Measurements from ENCODE around the gene ZBTB20.

Gene ZBTB20

GRCh38 chr3:114506591-114507300 is 640.3 kb downstream of the ZBTB20 start:
- H3K9me3 ChIP-seq (ENCODE audit: insufficient read depth, low read depth, low read length) = no peaks in the 10 kb centered on the region
- no peak overlapping the region for H3K27ac ChIP-seq (ENCODE audit: low read depth, low read length)
- 91% methylated on average over 6 of the region's 6 CpGs for WGBS
- no peaks in the 10 kb centered on the region for H3K36me3 ChIP-seq (ENCODE audit: insufficient read depth, low read length)
- H3K27me3 ChIP-seq (ENCODE audit: insufficient read depth, low read length) = no peaks in the 10 kb centered on the region
- peaks cover 16% of the 10 kb centered on the region for H3K4me1 ChIP-seq (ENCODE audit: insufficient read depth, low read length)
- H3K9ac ChIP-seq (ENCODE audit: low read depth, low read length) = no peak overlapping the region
- H3K4me3 ChIP-seq (ENCODE audit: low read length) = no peak overlapping the region

DNA sequence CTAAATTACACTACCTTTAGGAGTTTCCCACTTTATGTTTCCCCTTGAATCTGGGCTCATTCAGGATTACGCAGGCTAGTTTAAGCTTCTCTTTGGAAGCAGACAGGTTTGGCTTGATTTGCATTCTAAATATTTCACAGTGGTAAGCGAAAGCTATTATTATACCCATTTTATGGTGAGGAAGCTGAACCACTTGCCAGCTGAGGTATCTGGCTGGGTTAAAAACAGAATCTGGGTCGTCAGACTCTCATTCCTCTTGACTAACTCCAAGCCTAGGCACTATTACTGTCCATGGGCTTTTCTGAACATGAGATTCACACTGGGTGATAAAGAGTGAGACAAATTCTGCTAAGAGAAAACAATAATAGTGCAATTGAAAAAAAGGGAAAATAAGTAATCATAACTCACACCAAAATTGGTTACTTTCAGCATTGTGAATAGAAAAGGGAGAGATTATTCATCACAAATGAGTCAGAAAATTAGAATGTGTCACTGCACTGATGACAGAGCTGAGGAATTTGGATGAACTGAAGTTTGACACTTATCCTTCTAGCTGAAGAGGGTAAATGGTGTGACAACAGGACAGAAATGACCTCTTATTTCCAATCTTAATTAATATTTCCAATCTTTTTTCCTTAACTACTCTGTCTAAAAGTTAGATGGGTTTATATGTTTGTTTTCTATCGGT is 642.0 kb downstream of the ZBTB20 start:
- Histone ChIP-seq H3K36me3 (ENCODE audit: insufficient read depth, low read length) (no peaks in the 10 kb centered on the region), H3K4me1 (ENCODE audit: insufficient read depth, low read length) (peaks cover 12% of the 10 kb centered on the region), H3K27me3 (ENCODE audit: insufficient read depth, low read length) (no peaks in the 10 kb centered on the region), H3K4me3 (ENCODE audit: low read length) (no peak overlapping the region), H3K27ac (ENCODE audit: low read depth, low read length) (no peak overlapping the region), H3K9me3 (ENCODE audit: insufficient read depth, low read depth, low read length) (no peaks in the 10 kb centered on the region), H3K9ac (ENCODE audit: low read depth, low read length) (no peak overlapping the region)
- 91% methylated on average over 4 of the region's 4 CpGs for WGBS

DNA sequence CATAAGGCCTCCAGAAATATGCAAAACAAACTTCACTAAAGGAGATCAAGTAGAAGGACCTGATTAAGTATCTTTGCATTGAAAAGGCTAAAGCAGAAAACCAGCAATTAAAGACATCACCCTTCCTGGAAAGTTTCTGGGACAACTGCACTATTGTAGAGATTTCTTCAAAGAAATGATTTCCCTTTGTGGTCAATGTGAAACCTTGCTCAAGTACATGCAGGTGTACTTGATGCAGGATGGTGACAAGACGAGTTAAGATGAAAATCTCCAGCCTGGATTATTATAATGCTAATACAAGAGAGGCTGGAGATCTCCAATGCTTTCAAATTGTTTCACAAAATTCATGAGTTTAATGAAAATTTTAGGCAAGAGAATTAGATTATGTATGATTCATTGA is 644.9 kb downstream of the ZBTB20 start:
- 93% methylated on average over 1 of the region's 1 CpG for WGBS
- Histone ChIP-seq H3K4me1 (ENCODE audit: insufficient read depth, low read length) (no peaks in the 10 kb centered on the region; the same call in 1 of the 2 replicates), H3K9ac (ENCODE audit: low read depth, low read length) (no peak overlapping the region), H3K27ac (ENCODE audit: low read depth, low read length) (no peak overlapping the region), H3K9me3 (ENCODE audit: insufficient read depth, low read depth, low read length) (no peaks in the 10 kb centered on the region), H3K27me3 (ENCODE audit: insufficient read depth, low read length) (no peaks in the 10 kb centered on the region), H3K4me3 (ENCODE audit: low read length) (no peak overlapping the region), H3K36me3 (ENCODE audit: insufficient read depth, low read length) (no peaks in the 10 kb centered on the region)

- no peak overlapping the region for H3K27ac ChIP-seq (ENCODE audit: low read depth, low read length)
- H3K36me3 ChIP-seq (ENCODE audit: insufficient read depth, low read length) = no peaks in the 10 kb centered on the region
- WGBS = 92% methylated on average over 2 of the region's 2 CpGs
- no peak overlapping the region for H3K4me3 ChIP-seq (ENCODE audit: low read length)
- no peaks in the 10 kb centered on the region for H3K27me3 ChIP-seq (ENCODE audit: insufficient read depth, low read length)
- H3K4me1 ChIP-seq (ENCODE audit: insufficient read depth, low read length) = no peaks in the 10 kb centered on the region; the same call in 1 of the 2 replicates
- H3K9ac ChIP-seq (ENCODE audit: low read depth, low read length) = no peak overlapping the region
- H3K9me3 ChIP-seq (ENCODE audit: insufficient read depth, low read depth, low read length) = no peaks in the 10 kb centered on the region
Measured at GRCh38 chr3:114499976-114500375, 647.1 kb downstream of the ZBTB20 start.

- no peak overlapping the region for H3K9ac ChIP-seq (ENCODE audit: low read depth, low read length)
- no peaks in the 10 kb centered on the region; the same call in 1 of the 2 replicates for H3K4me1 ChIP-seq (ENCODE audit: insufficient read depth, low read length)
- H3K27ac ChIP-seq (ENCODE audit: low read depth, low read length) = no peak overlapping the region
- no peaks in the 10 kb centered on the region for H3K27me3 ChIP-seq (ENCODE audit: insufficient read depth, low read length)
- H3K36me3 ChIP-seq (ENCODE audit: insufficient read depth, low read length) = no peaks in the 10 kb centered on the region
- no peak overlapping the region for H3K4me3 ChIP-seq (ENCODE audit: low read length)
- WGBS = 92% methylated on average over 8 of the region's 8 CpGs
- H3K9me3 ChIP-seq (ENCODE audit: insufficient read depth, low read depth, low read length) = no peaks in the 10 kb centered on the region
Measured at GRCh38 chr3:114498539-114499370, 648.3 kb downstream of the ZBTB20 start.

GRCh38 chr3:114496874-114497273 is 650.2 kb downstream of the ZBTB20 start:
- Histone ChIP-seq H3K4me1 (ENCODE audit: insufficient read depth, low read length) (no peaks in the 10 kb centered on the region; the same call in 1 of the 2 replicates), H3K4me3 (ENCODE audit: low read length) (no peak overlapping the region), H3K27ac (ENCODE audit: low read depth, low read length) (no peak overlapping the region), H3K9ac (ENCODE audit: low read depth, low read length) (no peak overlapping the region), H3K9me3 (ENCODE audit: insufficient read depth, low read depth, low read length) (no peaks in the 10 kb centered on the region), H3K36me3 (ENCODE audit: insufficient read depth, low read length) (no peaks in the 10 kb centered on the region), H3K27me3 (ENCODE audit: insufficient read depth, low read length) (no peaks in the 10 kb centered on the region)
- 89% methylated on average over 2 of the region's 2 CpGs for WGBS

DNA sequence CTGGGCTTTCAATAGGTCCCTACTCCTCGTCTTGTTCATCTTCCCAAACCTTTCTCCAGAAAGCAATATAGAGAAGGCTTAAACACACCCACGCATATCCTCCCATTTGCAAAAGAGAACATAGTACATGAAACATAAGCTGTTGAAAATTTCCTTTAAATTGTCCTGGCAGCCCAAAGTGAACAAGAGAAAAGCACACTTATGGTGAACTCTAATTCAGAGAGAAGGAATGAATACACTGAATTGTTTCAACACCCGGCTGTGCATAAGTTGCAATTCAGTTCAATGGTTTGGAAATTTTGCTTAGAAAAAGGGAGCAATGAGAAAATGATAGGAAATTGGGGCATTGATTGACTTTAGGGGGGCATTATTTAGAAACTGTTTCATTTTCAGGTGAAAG is 650.6 kb downstream of the ZBTB20 start:
- Histone ChIP-seq H3K27ac (ENCODE audit: low read depth, low read length) (no peak overlapping the region), H3K27me3 (ENCODE audit: insufficient read depth, low read length) (no peaks in the 10 kb centered on the region), H3K9me3 (ENCODE audit: insufficient read depth, low read depth, low read length) (no peaks in the 10 kb centered on the region), H3K4me1 (ENCODE audit: insufficient read depth, low read length) (no peaks in the 10 kb centered on the region; the same call in 1 of the 2 replicates), H3K4me3 (ENCODE audit: low read length) (no peak overlapping the region), H3K9ac (ENCODE audit: low read depth, low read length) (no peak overlapping the region), H3K36me3 (ENCODE audit: insufficient read depth, low read length) (no peaks in the 10 kb centered on the region)
- 98% methylated on average over 3 of the region's 3 CpGs for WGBS

DNA sequence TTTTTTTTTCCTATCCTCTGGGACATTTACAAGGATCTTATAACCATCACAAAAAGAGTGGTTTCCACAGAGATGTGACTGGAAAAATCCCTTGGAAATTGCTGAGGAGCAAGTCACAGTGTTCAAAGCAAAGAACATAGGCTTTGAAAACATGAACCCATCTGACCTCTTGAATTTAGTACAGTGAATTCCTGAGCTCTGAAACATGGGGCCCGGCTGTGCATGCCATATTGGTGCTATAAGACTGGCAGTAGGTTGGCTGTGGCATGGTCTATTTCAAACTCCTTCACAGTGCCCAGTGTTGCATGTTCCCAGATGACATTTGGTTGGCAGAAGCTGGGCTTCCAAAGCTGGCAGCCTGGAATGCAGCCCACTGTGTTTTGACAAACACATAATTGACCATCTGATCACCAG is 651.1 kb downstream of the ZBTB20 start:
- Histone ChIP-seq H3K9ac (ENCODE audit: low read depth, low read length) (no peak overlapping the region), H3K4me3 (ENCODE audit: low read length) (no peak overlapping the region)
- 93% methylated on average over 1 of the region's 1 CpG for WGBS

DNA sequence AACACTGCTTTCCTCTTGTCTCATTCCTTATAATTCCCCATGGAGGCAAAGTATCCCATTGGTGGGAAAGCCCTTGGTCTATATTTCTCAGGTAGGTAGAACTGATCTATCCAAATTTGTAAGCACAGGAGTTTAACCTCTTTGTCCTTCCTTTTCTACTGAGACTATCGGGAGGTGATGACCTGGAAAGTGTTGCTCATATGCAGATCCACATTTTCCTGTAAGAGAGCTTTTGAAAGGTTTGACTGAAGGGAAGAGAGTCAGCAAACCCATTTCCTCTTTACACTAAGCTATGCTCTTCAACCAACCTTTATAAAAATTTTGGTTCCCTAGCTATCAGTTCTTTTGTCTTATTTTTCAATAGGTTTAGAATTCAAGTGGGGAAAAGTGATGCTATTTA is 652.6 kb downstream of the ZBTB20 start:
- H3K36me3 ChIP-seq (ENCODE audit: insufficient read depth, low read length) = no peaks in the 10 kb centered on the region
- H3K4me3 ChIP-seq (ENCODE audit: low read length) = no peak overlapping the region
- H3K9me3 ChIP-seq (ENCODE audit: insufficient read depth, low read depth, low read length) = no peaks in the 10 kb centered on the region
- H3K27ac ChIP-seq (ENCODE audit: low read depth, low read length) = no peak overlapping the region
- H3K27me3 ChIP-seq (ENCODE audit: insufficient read depth, low read length) = no peaks in the 10 kb centered on the region
- H3K9ac ChIP-seq (ENCODE audit: low read depth, low read length) = no peak overlapping the region
- H3K4me1 ChIP-seq (ENCODE audit: insufficient read depth, low read length) = no peaks in the 10 kb centered on the region
- 80% methylated on average over 1 of the region's 1 CpG for WGBS

More for the DNA sequence above, 651.1 kb downstream of the ZBTB20 start:
- Histone ChIP-seq H3K27me3 (ENCODE audit: insufficient read depth, low read length) (no peaks in the 10 kb centered on the region), H3K36me3 (ENCODE audit: insufficient read depth, low read length) (no peaks in the 10 kb centered on the region), H3K9me3 (ENCODE audit: insufficient read depth, low read depth, low read length) (no peaks in the 10 kb centered on the region), H3K4me1 (ENCODE audit: insufficient read depth, low read length) (no peaks in the 10 kb centered on the region; the same call in 1 of the 2 replicates), H3K27ac (ENCODE audit: low read depth, low read length) (no peak overlapping the region)

GRCh38 chr3:114490829-114491228 is 656.3 kb downstream of the ZBTB20 start:
- no peaks in the 10 kb centered on the region for H3K4me1 ChIP-seq (ENCODE audit: insufficient read depth, low read length)
- H3K4me3 ChIP-seq (ENCODE audit: low read length) = no peak overlapping the region
- no peak overlapping the region for H3K27ac ChIP-seq (ENCODE audit: low read depth, low read length)
- H3K9me3 ChIP-seq (ENCODE audit: insufficient read depth, low read depth, low read length) = no peaks in the 10 kb centered on the region
- no peaks in the 10 kb centered on the region for H3K36me3 ChIP-seq (ENCODE audit: insufficient read depth, low read length)
- H3K9ac ChIP-seq (ENCODE audit: low read depth, low read length) = no peak overlapping the region
- WGBS = 88% methylated on average over 1 of the region's 1 CpG
- H3K27me3 ChIP-seq (ENCODE audit: insufficient read depth, low read length) = no peaks in the 10 kb centered on the region

DNA sequence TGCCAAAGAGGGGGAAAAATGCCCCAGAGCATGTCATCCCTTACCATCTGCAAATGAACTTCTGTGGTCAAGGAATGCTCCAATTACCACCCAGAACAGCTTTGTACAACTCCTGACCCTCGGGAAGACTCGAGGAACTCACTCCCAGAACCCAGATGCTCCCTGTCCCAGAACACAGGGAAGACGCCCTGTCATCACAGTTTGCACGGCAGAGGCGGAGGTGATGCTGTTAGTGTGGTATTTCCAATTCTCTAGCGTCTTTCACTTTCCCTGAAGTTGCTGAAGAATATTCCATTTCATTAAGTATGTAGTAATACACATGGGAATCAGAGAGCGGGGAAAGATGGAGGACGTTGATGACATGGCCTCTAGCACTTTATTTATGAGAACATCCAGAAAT is 659.6 kb downstream of the ZBTB20 start:
- no peaks in the 10 kb centered on the region for H3K36me3 ChIP-seq (ENCODE audit: insufficient read depth, low read length)
- H3K4me3 ChIP-seq (ENCODE audit: low read length) = no peak overlapping the region
- no peak overlapping the region for H3K9ac ChIP-seq (ENCODE audit: low read depth, low read length)
- H3K27ac ChIP-seq (ENCODE audit: low read depth, low read length) = no peak overlapping the region
- WGBS = 93% methylated on average over 6 of the region's 8 CpGs
- no peaks in the 10 kb centered on the region for H3K4me1 ChIP-seq (ENCODE audit: insufficient read depth, low read length)
- H3K27me3 ChIP-seq (ENCODE audit: insufficient read depth, low read length) = no peaks in the 10 kb centered on the region
- no peaks in the 10 kb centered on the region for H3K9me3 ChIP-seq (ENCODE audit: insufficient read depth, low read depth, low read length)
